GM12874 (cell line): Measurements from ENCODE around the gene VRK3.

Experiments used
- CTCF ChIP-seq: IDR thresholded peaks from 2 replicates; pipeline ENCODE4 v1.5.1; 2011; ENCODE audit warnings: low read depth, mild to moderate bottlenecking, control low read depth, low read length, moderate library complexity; ENCODE audit not compliant: insufficient read depth

The VRK3 gene

DNA sequence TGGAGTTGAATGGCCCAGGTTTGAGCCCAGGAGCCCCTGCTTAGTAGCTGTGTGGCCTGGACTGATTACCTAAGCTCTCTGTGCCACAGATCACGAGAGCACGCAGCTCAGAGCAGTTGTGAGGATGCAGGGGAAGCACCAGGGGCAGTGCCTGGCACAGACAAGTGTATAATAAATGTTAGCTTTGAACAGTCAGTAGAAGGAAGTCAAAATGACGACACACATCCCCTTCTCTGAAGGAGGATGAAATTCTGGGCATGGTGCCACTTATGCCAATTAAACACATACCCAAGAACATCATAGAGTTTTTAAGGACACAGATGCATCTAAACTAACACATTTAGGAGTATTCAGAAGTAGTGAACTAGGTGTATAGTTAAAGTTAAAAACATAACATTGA, 39.3 kb downstream of the VRK3 start:
- no peak for TF ChIP-seq CTCF

- no peak for TF ChIP-seq CTCF
These were observed 40.7 kb downstream of the VRK3 start for GRCh38 chr19:49984491-49984890.

DNA sequence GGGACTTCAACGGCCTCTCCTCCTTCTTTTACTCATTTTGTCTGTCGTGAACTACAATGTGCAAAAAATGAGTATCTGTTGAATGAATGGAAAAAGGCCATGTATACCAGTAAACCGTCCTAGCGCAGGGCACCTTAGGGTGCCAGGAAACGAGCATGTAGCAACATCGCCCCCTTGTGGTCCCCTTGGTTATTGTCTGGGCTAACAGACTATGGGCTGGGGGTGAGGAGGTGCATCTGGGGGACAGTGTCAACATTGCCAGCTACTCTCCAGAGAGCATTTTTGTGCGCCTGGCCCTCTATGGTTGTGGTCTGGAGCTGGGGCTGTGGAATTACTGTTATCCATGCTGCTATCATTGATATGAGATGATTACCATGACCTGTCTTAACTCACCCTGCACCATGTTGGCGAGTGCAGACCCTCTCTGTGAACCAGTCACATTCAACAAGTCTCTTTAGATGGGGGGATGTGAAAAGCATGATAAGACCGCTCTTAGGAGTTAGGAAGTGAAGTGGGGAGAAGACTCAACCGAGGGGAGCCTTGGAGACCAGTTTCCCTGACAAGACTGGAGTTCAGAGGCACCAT, 41.4 kb downstream of the VRK3 start:
- peak; percentile 88 for TF ChIP-seq CTCF

- TF ChIP-seq CTCF: no peak
These were observed 43.3 kb downstream of the VRK3 start for GRCh38 chr19:49981603-49982593.

DNA sequence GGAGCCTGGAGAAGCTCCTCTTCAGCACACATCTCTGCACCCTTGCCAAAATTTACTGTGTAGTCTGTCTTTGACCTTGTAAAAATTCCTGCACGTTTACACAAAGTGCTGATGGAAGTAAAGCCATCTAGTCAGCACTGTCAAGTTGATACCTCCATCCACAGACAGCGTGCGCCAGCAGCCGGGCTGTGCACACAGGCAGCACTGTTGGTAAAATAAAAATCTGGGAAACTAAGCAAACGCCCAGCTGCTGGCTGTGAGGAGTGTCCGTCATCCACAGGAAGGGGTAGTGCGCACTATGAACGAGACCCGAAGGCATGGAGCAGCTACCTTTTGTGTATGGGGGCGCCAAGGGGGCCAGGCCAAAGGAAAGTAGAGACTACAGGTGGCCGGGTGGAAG, 46.8 kb downstream of the VRK3 start:
- TF ChIP-seq CTCF: no peak

GRCh38 chr19:49977881-49978280, 47.3 kb downstream of the VRK3 start:
- no peak for TF ChIP-seq CTCF

DNA sequence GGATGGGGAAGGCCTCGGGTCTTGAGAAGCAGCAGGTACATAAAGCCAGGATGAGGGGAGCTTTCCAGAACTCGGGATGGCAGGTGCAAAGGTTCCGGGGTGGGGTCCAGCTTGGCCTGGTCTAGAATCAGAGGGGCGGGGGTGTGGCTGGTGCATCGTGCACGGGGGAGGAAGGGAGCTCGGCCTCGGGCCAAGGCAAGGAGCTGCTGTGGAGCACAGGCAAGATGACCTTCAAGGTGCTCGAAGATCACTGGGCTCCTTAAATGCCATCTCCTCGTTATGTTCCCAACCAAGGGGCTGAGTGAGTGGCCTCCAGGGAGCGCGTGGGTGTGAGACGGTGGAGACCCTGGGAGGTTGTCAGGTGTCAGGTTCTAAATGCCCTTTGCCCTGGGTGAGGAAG, 48.1 kb downstream of the VRK3 start:
- no peak for TF ChIP-seq CTCF
